Stimulated activated naive B cell treated with anti-CD40 and anti-IgM and Interleukin-4, amounts not matched to agents 10 μg/mL and 1 μg/mL and 100 μg/mL, for 72 hours (primary cell): ENCODE data around the gene ACOT9.
A peak's percentile ranks its signal among the peaks of the same experiment; 100 is the strongest.

ENCODE experiments used
- ATAC-seq, 2 donors: fragments of 150-1000 bp; cut with Tn5 transposase; replicated peaks; 2 replicates each; pipeline ENCODE4 v1.10.0; 2021; ENCODE audit warnings: moderate library complexity in 1 of 2
- DNase-seq: peaks from one replicate; pipeline ENCODE4 v3.0.0; 2021
- H3K27ac Mint-ChIP-seq: one replicate; pipeline ENCODE4 v1.8.0; 2022; ENCODE audit warnings: mild to moderate bottlenecking, mixed read lengths
- H3K27me3 Mint-ChIP-seq, 2 donors: one replicate each; pipeline ENCODE4 v1.8.0; 2022; ENCODE audit warnings: mixed read lengths in 2 of 2
- H3K36me3 Mint-ChIP-seq, 2 donors: one replicate each; pipeline ENCODE4 v1.8.0; 2022; ENCODE audit warnings: mixed read lengths in 2 of 2, mild to moderate bottlenecking in 1 of 2
- H3K4me1 Mint-ChIP-seq, 2 donors: one replicate each; pipeline ENCODE4 v1.8.0; 2022; ENCODE audit warnings: mixed read lengths in 2 of 2, mild to moderate bottlenecking in 1 of 2
- H3K4me3 Mint-ChIP-seq, 2 donors: one replicate each; pipeline ENCODE4 v1.8.0; 2022; ENCODE audit warnings: mild to moderate bottlenecking in 2 of 2, mixed read lengths in 2 of 2, moderate library complexity in 1 of 2
- H3K9me3 Mint-ChIP-seq, 2 donors: one replicate each; pipeline ENCODE4 v1.8.0; 2022; ENCODE audit warnings: mixed read lengths in 2 of 2, mild to moderate bottlenecking in 1 of 2

ACOT9 gene, protein sequence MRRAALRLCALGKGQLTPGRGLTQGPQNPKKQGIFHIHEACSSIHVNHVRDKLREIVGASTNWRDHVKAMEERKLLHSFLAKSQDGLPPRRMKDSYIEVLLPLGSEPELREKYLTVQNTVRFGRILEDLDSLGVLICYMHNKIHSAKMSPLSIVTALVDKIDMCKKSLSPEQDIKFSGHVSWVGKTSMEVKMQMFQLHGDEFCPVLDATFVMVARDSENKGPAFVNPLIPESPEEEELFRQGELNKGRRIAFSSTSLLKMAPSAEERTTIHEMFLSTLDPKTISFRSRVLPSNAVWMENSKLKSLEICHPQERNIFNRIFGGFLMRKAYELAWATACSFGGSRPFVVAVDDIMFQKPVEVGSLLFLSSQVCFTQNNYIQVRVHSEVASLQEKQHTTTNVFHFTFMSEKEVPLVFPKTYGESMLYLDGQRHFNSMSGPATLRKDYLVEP

DNA sequence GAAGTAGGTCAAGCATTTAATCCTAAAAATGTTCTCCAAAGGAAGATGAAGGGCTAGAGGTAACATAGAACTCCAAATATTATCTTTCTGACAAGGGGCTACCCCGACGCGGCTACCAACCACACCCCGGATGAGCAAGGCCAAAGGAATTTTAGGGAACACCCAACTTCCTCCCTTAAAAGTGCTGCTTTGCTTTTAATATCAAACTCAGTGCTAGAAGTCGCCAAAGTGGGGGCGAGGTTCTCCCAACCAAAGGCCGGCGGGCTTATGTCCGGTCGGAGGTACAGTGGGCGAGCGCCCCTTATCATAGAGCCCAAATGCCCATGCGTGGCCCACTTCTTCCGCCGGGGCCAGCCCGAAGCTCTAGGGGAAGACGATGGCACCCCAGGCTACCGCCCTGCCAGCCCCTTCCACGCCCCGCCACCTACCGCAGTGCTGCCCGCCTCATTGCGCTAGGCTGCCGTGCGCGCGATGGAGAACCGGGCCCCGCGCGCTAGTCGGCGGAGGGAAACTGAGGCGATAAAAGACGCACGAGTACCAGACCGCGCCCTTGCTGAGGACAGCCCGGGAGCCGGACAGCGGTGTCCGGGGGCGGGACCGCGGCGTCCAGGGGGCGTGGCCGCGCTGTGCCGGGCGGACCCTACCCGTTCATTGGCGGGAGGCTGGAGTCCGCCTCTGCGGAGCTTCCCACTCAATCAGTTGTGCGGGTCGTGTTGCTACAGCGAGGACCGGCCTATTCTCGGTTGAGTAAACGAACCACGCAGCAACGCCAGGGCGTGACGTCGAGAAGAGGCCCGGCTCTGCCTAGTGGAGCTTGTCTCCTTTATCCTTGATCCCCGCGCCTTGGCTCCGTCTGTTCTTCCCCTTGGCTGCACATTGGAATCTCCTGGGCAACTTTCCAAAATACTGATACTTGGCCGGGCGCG is at the start of gene ACOT9:
Gene ACOT9 (minus strand): TSS at position 580 of the 926 bp plus-strand sequence. CDS start 132 bp downstream, at position 448.
- peaks cover 0 to 4% of the 10 kb centered on the region in 2 donors for H3K27me3 Mint-ChIP-seq
- no peaks in the 10 kb centered on the region for H3K9me3 Mint-ChIP-seq
- H3K4me1 Mint-ChIP-seq: peaks cover 7 to 17% of the 10 kb centered on the region in 2 donors
- peak within 1 kb of the TSS; percentile 87 to 89 for H3K4me3 Mint-ChIP-seq
- DNase-seq (peak; percentile 81), ATAC-seq (peak; percentile 93)
- peak within 1 kb of the TSS; percentile 95 for H3K27ac Mint-ChIP-seq
- H3K36me3 Mint-ChIP-seq: peaks cover 5 to 9% of the 10 kb centered on the region in 2 donors

DNA sequence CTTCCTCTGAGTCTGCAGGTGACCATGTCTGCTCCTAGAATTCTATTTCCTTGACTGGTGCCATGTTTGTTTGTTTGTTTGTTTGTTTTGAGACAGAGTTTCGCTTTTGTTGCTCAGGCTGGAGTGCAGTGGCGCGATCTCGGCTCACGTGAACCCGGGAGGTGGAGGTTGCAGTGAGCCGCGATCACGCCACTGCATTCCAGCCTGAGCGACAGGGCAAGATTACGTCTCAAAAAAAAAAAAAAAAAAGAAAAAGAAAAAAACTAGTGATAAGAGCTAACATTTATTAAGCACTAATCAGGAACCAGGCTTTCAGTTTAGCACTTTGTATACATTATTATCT is 47.0 kb upstream of the ACOT9 start:
- H3K4me1 Mint-ChIP-seq: peaks cover 3 to 6% of the 10 kb centered on the region in 2 donors
- no peak for ATAC-seq
- H3K36me3 Mint-ChIP-seq: peaks cover 5 to 7% of the 10 kb centered on the region in 2 donors
- no peaks in the 10 kb centered on the region for H3K9me3 Mint-ChIP-seq
- H3K4me3 Mint-ChIP-seq: no peak overlapping the region
- H3K27me3 Mint-ChIP-seq: no peaks in the 10 kb centered on the region
- H3K27ac Mint-ChIP-seq: no peak overlapping the region
- no peak for DNase-seq

DNA sequence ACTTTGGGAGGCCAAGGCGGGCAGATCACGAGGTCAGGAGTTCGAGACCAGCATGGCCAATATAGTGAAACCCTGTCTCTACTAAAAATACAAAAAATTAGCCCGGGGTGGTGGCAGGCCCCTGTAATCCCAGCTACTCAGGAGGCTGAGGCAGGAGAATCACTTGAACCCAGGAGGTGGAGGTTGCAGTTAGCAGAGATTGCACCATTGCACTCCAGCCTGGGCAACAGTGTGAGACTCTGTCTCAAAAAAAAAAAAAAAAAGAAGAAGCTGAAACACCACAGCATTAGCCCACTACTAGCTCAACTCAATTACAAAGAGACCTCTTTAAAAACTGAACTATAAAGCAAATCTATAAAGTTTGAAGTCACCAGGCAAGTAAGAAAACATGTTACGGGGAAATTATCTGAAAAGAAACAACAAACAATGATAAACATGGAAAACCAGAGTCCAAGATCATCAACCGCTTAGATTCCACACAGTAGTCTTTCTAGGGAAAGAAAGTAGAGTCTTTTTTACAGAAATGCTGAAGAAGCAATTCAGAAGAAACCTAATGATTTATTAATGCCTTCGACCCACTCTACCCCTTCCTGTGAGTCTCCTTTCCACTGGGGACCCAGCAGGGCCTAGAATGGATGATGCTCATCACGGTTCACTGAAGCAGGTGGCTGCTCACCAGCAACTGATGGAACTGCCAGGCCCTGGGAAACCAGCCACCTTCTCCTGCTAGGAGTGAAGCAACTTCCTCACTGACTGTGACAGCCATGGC is 46.5 kb upstream of the ACOT9 start:
- no peak overlapping the region for H3K4me3 Mint-ChIP-seq
- no peak for DNase-seq
- no peaks in the 10 kb centered on the region for H3K27me3 Mint-ChIP-seq
- no peak overlapping the region for H3K27ac Mint-ChIP-seq
- ATAC-seq: no peak
- H3K36me3 Mint-ChIP-seq: peaks cover 11% of the 10 kb centered on the region in 2 donors
- H3K9me3 Mint-ChIP-seq: no peaks in the 10 kb centered on the region
- H3K4me1 Mint-ChIP-seq: peaks cover 4 to 8% of the 10 kb centered on the region in 2 donors

DNA sequence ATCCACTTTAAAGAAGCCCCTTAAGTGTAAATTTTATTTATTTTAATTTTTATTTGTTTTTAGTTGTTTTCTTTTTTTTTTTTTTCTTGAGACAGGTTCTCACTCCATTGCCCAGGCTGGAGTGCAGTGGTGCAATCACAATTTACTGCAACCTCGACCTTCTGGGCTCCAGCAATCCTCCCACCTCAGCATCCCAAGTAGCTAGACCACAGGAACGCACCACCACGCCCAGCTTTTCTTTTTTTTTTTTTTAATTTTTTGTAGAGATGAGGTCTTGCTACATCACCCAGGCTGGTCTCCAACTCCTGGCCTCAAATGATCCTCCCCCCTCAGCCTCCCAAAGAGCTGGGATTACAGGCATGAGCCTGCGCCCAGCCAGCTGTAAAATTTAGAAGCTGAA is 45.9 kb upstream of the ACOT9 start:
- Mint-ChIP-seq H3K4me3 (no peak overlapping the region), H3K27me3 (no peaks in the 10 kb centered on the region), H3K9me3 (no peaks in the 10 kb centered on the region), H3K36me3 (peaks cover 17% of the 10 kb centered on the region in 2 donors), H3K27ac (no peak overlapping the region), H3K4me1 (peaks cover 6 to 14% of the 10 kb centered on the region in 2 donors)
- ATAC-seq: no peak
- no peak for DNase-seq

DNA sequence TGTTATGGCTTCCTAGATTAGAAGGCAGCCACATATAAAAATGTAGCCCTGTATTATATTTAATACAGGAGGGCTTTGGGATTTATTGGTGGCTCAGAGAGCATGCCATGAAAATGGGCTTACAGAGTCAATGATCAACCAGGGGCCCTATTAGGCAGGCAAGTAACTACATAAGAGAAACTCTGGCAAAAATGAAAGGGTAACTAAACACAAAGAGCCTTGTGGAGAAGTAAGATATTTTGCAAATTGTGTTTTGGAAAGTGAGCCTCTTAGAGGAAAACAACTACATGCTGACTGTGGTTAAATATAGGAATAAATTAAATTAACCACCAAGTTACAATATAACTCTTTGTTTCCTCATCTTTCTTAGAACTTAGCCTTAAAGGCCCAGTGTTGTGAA is 45.4 kb upstream of the ACOT9 start:
- DNase-seq: no peak
- H3K9me3 Mint-ChIP-seq: no peaks in the 10 kb centered on the region
- H3K27me3 Mint-ChIP-seq: no peaks in the 10 kb centered on the region
- no peak overlapping the region for H3K4me3 Mint-ChIP-seq
- peaks cover 21% of the 10 kb centered on the region in 2 donors for H3K36me3 Mint-ChIP-seq
- peak in 1 of 2 donors; percentile 32 for ATAC-seq
- H3K4me1 Mint-ChIP-seq: peaks cover 10 to 15% of the 10 kb centered on the region in 2 donors
- H3K27ac Mint-ChIP-seq: no peak overlapping the region

DNA sequence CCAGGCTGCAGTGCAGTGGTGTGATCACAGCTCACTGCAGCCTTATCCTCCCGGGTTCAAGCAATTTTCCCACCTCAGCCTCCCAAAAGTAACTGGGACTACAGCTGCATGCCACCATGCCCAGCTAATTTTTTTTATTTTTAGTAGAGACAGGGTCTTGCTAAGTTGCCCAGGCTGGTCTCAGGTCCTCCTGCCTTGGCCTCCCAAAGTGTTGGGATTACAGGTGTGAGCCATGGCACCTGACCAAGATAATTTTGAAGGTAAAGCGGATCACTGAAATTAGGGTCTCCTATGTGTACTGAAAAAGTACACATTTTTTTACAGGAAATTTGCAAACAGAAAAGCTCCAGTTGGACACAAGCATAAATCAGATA is 44.7 kb upstream of the ACOT9 start:
- no peak overlapping the region for H3K27ac Mint-ChIP-seq
- no peak overlapping the region for H3K4me3 Mint-ChIP-seq
- no peaks in the 10 kb centered on the region for H3K27me3 Mint-ChIP-seq
- ATAC-seq (no peak), DNase-seq (no peak)
- peaks cover 10 to 11% of the 10 kb centered on the region in 2 donors for H3K4me1 Mint-ChIP-seq
- H3K36me3 Mint-ChIP-seq: peaks cover 22 to 24% of the 10 kb centered on the region in 2 donors
- H3K9me3 Mint-ChIP-seq: no peaks in the 10 kb centered on the region

DNA sequence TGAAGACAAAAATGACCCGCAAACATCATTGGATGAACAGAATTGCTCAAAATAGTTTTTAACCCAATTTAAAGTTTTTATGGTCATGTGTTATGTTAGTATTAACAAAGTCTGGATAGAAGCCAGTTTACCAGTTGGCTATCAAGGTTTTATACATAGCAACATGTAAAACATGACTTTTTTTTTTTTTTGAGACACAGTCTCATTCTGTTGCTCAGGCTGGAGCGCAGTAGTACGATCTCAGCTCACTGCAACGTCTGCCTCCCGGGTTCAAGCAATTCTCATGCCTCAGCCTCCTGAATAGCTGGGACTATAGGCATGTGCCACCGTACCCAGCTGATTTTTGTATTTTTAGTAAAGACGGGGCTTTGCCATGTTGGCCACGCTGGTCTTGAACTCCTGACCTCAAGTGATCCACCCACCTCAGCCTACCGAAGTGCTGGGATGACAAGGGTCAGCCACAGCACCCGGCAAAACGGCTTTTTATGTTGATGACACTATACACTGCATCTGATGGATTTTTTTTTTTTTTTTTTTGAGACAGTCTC is 43.3 kb upstream of the ACOT9 start:
- no peak for ATAC-seq
- peaks cover 22 to 24% of the 10 kb centered on the region in 2 donors for H3K36me3 Mint-ChIP-seq
- H3K27me3 Mint-ChIP-seq: no peaks in the 10 kb centered on the region
- H3K4me3 Mint-ChIP-seq: no peak overlapping the region
- H3K27ac Mint-ChIP-seq: no peak overlapping the region
- H3K4me1 Mint-ChIP-seq: peaks cover 14 to 20% of the 10 kb centered on the region in 2 donors
- no peaks in the 10 kb centered on the region for H3K9me3 Mint-ChIP-seq
- no peak for DNase-seq

DNA sequence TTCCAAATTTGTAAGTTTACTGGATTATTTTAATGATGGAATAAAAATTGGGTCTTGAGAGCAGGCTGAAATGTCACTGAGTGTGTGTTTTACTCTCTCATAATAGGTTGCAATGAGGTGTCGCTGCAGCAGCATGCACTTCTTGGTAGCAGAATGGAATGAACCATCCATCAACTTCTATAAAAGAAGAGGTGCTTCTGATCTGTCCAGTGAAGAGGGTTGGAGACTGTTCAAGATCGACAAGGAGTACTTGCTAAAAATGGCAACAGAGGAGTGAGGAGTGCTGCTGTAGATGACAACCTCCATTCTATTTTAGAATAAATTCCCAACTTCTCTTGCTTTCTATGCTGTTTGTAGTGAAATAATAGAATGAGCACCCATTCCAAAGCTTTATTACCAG is 42.5 kb upstream of the ACOT9 start:
- ATAC-seq (no peak), DNase-seq (no peak)
- H3K27ac Mint-ChIP-seq: peak overlapping the region; percentile 37
- H3K4me1 Mint-ChIP-seq: peaks cover 16 to 28% of the 10 kb centered on the region in 2 donors
- H3K27me3 Mint-ChIP-seq: no peaks in the 10 kb centered on the region
- peak overlapping the region; percentile 40 to 94 for H3K4me3 Mint-ChIP-seq
- no peaks in the 10 kb centered on the region for H3K9me3 Mint-ChIP-seq
- H3K36me3 Mint-ChIP-seq: peaks cover 22 to 24% of the 10 kb centered on the region in 2 donors

DNA sequence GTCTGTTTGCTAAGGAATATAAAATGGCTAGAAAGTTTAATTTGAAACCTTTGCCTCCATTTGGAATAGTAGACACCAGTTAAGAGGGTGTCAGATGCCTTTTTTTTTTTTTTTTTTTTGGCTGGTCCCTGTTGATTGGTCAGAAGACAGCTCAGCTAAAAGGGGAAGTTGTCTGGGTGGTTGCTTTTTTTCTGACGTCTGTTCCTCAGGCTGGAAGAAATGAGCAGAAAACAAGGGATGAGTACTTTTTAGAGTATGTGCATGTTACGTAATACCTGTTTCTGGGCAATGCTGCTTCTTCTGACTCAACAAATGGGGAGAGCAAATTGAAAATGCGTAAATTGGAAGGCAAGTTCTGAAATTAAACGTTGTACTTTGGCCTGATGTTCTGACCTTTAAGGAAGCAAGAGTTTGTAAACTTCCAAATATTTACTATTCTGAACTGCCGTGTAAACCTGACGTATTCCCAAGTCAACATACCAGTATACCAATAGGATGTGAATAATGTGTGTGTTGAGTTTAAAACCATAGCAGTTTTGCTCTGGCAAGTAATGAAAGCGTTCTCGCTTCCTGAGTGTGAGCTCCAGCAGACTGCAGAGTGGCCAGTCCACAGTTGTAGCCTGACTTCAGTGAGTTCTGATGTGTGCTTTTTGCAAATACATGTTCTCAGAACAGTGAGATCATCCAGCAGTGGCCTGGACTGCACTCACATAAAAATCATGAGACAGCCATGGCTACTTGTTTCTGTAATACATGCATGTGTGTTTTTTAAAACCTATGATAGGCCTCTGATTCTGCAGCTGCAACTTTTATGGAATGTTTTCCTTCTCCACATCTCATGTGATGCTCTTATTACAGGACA is 41.6 kb upstream of the ACOT9 start:
- Mint-ChIP-seq H3K27ac (peak overlapping the region; percentile 95), H3K4me1 (peaks cover 16 to 29% of the 10 kb centered on the region in 2 donors), H3K27me3 (no peaks in the 10 kb centered on the region), H3K4me3 (peak overlapping the region; percentile 93 to 94), H3K9me3 (no peaks in the 10 kb centered on the region), H3K36me3 (peaks cover 22 to 24% of the 10 kb centered on the region in 2 donors)
- ATAC-seq (peak in 1 of 2 donors; percentile 5), DNase-seq (no peak)

DNA sequence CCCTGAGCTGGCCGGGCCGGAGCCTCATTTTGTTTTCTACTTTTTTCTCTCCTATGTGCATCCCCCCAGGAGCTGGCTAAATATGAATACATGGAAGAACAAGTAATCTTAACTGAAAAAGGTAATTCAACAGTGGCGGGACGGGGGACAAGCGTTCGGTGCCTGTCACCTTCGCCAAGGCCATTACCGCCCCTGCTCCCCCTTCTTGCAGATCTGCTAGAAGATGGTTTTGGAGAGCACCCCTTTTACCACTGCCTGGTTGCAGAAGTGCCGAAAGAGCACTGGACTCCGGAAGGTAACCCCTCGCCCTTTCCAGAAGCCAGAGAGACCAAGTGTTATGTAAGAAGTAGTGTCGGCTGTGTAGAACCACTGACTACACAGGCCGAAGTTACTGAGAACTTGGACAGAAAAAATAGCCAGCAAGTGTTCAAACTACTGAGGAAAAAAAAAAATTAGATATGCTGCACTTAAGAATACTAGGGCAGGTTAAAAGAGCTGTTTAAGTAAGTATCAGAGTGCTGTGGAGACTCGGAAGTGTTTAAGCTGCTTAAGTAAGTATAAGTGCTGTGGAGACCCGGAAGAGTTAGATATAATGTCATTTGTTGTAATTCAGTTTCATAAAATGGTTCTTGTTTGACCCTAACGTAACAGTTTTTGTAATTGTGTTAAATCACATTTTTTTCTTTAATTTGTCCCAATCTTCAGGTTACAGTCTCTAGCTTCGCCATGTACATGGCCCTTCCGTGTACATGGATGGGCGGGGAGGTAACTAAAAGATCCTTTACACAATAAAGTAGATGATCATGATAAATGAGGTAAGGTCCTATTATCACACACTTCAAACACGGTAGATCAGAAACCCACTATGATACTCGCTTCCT is 40.8 kb upstream of the ACOT9 start:
- H3K4me3 Mint-ChIP-seq: peak overlapping the region; percentile 93 to 94
- ATAC-seq: no peak
- H3K27ac Mint-ChIP-seq: peak overlapping the region; percentile 95
- H3K4me1 Mint-ChIP-seq: peaks cover 19 to 29% of the 10 kb centered on the region in 2 donors
- H3K36me3 Mint-ChIP-seq: peaks cover 22 to 24% of the 10 kb centered on the region in 2 donors
- no peaks in the 10 kb centered on the region for H3K27me3 Mint-ChIP-seq
- no peaks in the 10 kb centered on the region for H3K9me3 Mint-ChIP-seq
- no peak for DNase-seq

DNA sequence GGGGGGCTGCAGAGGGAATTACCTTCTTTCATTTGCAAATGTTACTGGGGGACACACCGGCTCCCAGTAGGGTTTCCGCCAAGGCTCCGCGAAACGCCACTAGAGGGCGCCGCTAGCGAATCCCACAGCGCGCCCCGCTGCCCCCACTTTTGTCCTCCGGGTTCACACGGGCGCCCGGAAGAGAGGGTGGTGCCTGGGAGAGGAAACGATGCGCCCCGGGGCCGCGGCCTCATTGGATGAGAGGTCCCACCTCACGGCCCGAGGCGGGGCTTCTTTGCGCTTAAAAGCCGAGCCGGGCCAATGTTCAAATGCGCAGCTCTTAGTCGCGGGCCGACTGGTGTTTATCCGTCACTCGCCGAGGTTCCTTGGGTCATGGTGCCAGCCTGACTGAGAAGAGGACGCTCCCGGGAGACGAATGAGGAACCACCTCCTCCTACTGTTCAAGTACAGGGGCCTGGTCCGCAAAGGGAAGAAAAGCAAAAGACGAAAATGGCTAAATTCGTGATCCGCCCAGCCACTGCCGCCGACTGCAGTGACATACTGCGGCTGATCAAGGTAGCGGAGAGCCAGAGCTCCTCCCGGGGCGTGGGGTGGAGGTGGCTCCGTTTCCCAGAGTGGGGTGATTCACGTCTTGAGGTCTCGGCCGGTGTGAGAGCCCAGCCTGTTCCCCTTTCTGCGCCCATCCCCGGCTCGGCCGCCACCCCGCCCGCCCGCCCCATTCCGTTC is 40.0 kb upstream of the ACOT9 start, which contains the start of gene SAT1:
Gene SAT1 (plus strand): TSS at position 311 of the 726 bp plus-strand sequence. CDS start 179 bp downstream, at position 490.
- peaks cover 17 to 29% of the 10 kb centered on the region in 2 donors for H3K4me1 Mint-ChIP-seq
- peak within 1 kb of the TSS; percentile 95 for H3K27ac Mint-ChIP-seq
- DNase-seq: peak; percentile 89
- H3K36me3 Mint-ChIP-seq: peaks cover 22 to 24% of the 10 kb centered on the region in 2 donors
- H3K9me3 Mint-ChIP-seq: no peaks in the 10 kb centered on the region
- H3K4me3 Mint-ChIP-seq: peak within 1 kb of the TSS; percentile 93 to 94
- ATAC-seq: peak; percentile 83 to 89
- no peaks in the 10 kb centered on the region for H3K27me3 Mint-ChIP-seq
